ENCODE data around the gene EXOC1. TPM values are rescaled to one million over a fixed set of nuclear protein-coding genes. Genes with fewer than 3 reads are reported as not detected.

The EXOC1 gene, protein sequence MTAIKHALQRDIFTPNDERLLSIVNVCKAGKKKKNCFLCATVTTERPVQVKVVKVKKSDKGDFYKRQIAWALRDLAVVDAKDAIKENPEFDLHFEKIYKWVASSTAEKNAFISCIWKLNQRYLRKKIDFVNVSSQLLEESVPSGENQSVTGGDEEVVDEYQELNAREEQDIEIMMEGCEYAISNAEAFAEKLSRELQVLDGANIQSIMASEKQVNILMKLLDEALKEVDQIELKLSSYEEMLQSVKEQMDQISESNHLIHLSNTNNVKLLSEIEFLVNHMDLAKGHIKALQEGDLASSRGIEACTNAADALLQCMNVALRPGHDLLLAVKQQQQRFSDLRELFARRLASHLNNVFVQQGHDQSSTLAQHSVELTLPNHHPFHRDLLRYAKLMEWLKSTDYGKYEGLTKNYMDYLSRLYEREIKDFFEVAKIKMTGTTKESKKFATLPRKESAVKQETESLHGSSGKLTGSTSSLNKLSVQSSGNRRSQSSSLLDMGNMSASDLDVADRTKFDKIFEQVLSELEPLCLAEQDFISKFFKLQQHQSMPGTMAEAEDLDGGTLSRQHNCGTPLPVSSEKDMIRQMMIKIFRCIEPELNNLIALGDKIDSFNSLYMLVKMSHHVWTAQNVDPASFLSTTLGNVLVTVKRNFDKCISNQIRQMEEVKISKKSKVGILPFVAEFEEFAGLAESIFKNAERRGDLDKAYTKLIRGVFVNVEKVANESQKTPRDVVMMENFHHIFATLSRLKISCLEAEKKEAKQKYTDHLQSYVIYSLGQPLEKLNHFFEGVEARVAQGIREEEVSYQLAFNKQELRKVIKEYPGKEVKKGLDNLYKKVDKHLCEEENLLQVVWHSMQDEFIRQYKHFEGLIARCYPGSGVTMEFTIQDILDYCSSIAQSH
- total RNA-seq (2021; ENCODE audit: unreplicated experiment) (24.1 TPM), Bru-seq, nascent RNA (percentile 71 among the genes with signal in this experiment), BruChase-seq, experiment 1, labeled RNA remaining after a 2-hour chase (percentile 74 among the genes with signal in this experiment), BruChase-seq, experiment 2, labeled RNA remaining after a 6-hour chase (percentile 76 among the genes with signal in this experiment)
- polyA plus RNA-seq (2012; ENCODE audit: insufficient read length) = 13.0 TPM
- long read RNA-seq, transcript EXOC1-202 (18 exons, 3,248 nt) = major isoform, 16 of 57 reads
- long read RNA-seq, partial matches to known transcripts = 13 of 57 reads
- long read RNA-seq, other reads (novel, unspliced or antisense) = 25 of 57 reads

DNA sequence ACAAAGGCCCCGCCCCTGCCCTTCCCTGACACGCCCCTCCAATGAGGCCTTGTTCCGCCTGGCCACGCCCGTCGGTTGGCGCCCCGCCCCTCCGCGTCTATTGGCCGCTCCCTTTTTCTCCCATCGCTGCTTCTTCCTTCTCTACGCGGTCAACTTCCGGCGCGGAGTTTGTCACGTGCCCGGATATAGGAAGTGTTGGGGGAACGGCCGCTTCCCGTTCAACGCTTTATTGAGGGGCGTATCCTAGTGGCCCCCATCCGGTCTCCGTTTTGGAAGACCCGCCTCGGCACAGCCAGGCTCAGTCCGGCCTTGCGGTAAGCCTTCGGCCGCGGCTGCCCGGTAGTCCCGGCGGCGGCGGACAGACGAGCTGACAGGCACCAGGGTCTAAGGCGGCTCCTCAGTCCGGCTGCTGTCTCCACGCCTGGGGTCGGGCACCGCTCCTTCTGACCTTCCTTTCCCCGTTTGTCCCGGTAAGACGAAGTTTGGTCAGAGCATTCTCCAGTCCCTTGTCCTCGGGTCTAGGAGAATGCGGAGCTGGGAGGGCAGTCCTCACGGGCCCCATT lies at the start of gene EXOC1:
Gene EXOC1, plus strand, starts transcription at position 165 of the 563 bp plus-strand sequence. CDS start 4,676 bp downstream, outside the sequence.
- H3K27ac ChIP-seq (ENCODE audit: low read length) = peak within 1 kb of the TSS; percentile 87
- peaks cover 3% of the 10 kb centered on the region; the same call in 1 of the 2 replicates for H3K9me3 ChIP-seq (ENCODE audit: control insufficient read depth, insufficient read depth, low read depth, low read length)
- H3K4me1 ChIP-seq (ENCODE audit: control insufficient read depth, insufficient read depth, low read length) = peaks cover 5% of the 10 kb centered on the region
- ChIA-PET POLR2A (no interaction called here), CTCF (no interaction called here)
- ATAC-seq (peak; percentile 99), DNase-seq (ENCODE audit: low read depth, low spot score) (peak; percentile 58)
- in situ Hi-C loops (cut with HindIII; ENCODE audit: low pct_unique_long_range_greater_than_20kb, low sequenced_read_pairs) (no loop called here), intact Hi-C loops (cut with micrococcal nuclease; ENCODE audit: unreplicated experiment) (no loop called here)
- TF ChIP-seq TCF7L2 (IDR thresholded peaks at IDR 0.05; ENCODE audit: low read depth, low read length) (no peak), SIN3A (IDR thresholded peaks at IDR 0.05; ENCODE audit: borderline replicate concordance, insufficient read depth, low read depth, low read length) (peak; percentile 58; the same call in 1 of the 2 replicates), POLR2AphosphoS5 (IDR thresholded peaks at IDR 0.05; ENCODE audit: low read depth, low read length) (peak; percentile 54)
- TF ChIP-seq, protein P1, sequence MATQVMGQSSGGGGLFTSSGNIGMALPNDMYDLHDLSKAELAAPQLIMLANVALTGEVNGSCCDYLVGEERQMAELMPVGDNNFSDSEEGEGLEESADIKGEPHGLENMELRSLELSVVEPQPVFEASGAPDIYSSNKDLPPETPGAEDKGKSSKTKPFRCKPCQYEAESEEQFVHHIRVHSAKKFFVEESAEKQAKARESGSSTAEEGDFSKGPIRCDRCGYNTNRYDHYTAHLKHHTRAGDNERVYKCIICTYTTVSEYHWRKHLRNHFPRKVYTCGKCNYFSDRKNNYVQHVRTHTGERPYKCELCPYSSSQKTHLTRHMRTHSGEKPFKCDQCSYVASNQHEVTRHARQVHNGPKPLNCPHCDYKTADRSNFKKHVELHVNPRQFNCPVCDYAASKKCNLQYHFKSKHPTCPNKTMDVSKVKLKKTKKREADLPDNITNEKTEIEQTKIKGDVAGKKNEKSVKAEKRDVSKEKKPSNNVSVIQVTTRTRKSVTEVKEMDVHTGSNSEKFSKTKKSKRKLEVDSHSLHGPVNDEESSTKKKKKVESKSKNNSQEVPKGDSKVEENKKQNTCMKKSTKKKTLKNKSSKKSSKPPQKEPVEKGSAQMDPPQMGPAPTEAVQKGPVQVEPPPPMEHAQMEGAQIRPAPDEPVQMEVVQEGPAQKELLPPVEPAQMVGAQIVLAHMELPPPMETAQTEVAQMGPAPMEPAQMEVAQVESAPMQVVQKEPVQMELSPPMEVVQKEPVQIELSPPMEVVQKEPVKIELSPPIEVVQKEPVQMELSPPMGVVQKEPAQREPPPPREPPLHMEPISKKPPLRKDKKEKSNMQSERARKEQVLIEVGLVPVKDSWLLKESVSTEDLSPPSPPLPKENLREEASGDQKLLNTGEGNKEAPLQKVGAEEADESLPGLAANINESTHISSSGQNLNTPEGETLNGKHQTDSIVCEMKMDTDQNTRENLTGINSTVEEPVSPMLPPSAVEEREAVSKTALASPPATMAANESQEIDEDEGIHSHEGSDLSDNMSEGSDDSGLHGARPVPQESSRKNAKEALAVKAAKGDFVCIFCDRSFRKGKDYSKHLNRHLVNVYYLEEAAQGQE (IDR thresholded peaks at IDR 0.05; ENCODE audit: insufficient read depth in 1 of 2, low read depth in 2 of 2, low read length in 1 of 2) = no peak
- TF ChIP-seq, protein P2, sequence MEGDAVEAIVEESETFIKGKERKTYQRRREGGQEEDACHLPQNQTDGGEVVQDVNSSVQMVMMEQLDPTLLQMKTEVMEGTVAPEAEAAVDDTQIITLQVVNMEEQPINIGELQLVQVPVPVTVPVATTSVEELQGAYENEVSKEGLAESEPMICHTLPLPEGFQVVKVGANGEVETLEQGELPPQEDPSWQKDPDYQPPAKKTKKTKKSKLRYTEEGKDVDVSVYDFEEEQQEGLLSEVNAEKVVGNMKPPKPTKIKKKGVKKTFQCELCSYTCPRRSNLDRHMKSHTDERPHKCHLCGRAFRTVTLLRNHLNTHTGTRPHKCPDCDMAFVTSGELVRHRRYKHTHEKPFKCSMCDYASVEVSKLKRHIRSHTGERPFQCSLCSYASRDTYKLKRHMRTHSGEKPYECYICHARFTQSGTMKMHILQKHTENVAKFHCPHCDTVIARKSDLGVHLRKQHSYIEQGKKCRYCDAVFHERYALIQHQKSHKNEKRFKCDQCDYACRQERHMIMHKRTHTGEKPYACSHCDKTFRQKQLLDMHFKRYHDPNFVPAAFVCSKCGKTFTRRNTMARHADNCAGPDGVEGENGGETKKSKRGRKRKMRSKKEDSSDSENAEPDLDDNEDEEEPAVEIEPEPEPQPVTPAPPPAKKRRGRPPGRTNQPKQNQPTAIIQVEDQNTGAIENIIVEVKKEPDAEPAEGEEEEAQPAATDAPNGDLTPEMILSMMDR (IDR thresholded peaks at IDR 0.05) = no peak
- peak within 1 kb of the TSS; percentile 91 to 92 for H3K4me3 ChIP-seq (ENCODE audit: low read depth in 2 of 2, low read length in 2 of 2)
- H3K36me3 ChIP-seq (ENCODE audit: control insufficient read depth, insufficient read depth, low read length) = peaks cover 2% of the 10 kb centered on the region; the same call in 1 of the 2 replicates
- H3K27me3 ChIP-seq (ENCODE audit: control insufficient read depth, insufficient read depth, low read length) = no peaks in the 10 kb centered on the region
- BruUV-seq (replicated peaks) = no TSS peak

DNA sequence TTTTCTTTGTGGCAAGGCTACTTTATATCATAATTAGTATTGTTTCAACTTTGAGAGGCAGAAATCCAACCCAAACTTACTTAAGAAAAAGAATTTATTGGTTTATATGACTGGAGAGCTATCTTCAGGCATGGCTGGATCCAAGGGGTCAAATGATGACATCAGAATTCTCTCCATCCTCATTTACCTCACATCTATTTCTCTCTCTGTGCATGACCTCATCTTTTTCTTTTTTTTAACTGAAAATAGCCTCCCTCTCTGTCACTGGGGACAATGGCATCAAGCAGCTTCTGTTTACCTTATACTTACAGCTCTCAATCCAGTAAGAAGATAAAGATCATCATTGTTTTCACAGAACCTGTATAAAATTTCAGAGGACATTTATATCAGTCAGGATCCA lies 45.9 kb upstream of the EXOC1 start:
- ChIA-PET CTCF (no interaction called here), POLR2A (no interaction called here)
- in situ Hi-C loops (cut with HindIII; ENCODE audit: low pct_unique_long_range_greater_than_20kb, low sequenced_read_pairs) (no loop called here), intact Hi-C loops (cut with micrococcal nuclease; ENCODE audit: unreplicated experiment) (no loop called here)
- Histone ChIP-seq H3K4me3 (ENCODE audit: low read depth in 2 of 2, low read length in 2 of 2) (no peak overlapping the region), H3K4me1 (ENCODE audit: control insufficient read depth, insufficient read depth, low read length) (no peaks in the 10 kb centered on the region), H3K36me3 (ENCODE audit: control insufficient read depth, insufficient read depth, low read length) (no peaks in the 10 kb centered on the region), H3K27me3 (ENCODE audit: control insufficient read depth, insufficient read depth, low read length) (no peaks in the 10 kb centered on the region), H3K9me3 (ENCODE audit: control insufficient read depth, insufficient read depth, low read depth, low read length) (no peaks in the 10 kb centered on the region), H3K27ac (ENCODE audit: low read length) (no peak overlapping the region)
- no peak for DNase-seq (ENCODE audit: low read depth, low spot score)
- BruUV-seq (replicated peaks) = no TSS peak
- TF ChIP-seq TCF7L2 (IDR thresholded peaks at IDR 0.05; ENCODE audit: low read depth, low read length) (no peak), POLR2AphosphoS5 (IDR thresholded peaks at IDR 0.05; ENCODE audit: low read depth, low read length) (no peak), SIN3A (IDR thresholded peaks at IDR 0.05; ENCODE audit: borderline replicate concordance, insufficient read depth, low read depth, low read length) (no peak)
- TF ChIP-seq, protein P2 (IDR thresholded peaks at IDR 0.05) = no peak
- TF ChIP-seq, protein P1 (IDR thresholded peaks at IDR 0.05; ENCODE audit: insufficient read depth in 1 of 2, low read depth in 2 of 2, low read length in 1 of 2) = no peak
- no peak for ATAC-seq
